Osteoblast (primary cell): ENCODE data around the gene SERPINA6. TPM values are rescaled to one million over a fixed set of nuclear protein-coding genes. Genes with fewer than 3 reads are reported as not detected.
"Not testable (repeated sequence)": the region's sequence is repeated elsewhere in the genome, so short reads cannot be mapped to it uniquely, and the experiment has no call there.

Source experiments
- DNase-seq: peaks from one replicate; pipeline ENCODE4 v3.0.0; 2011; ENCODE audit warnings: low spot score, mixed read lengths; ENCODE audit not compliant: insufficient read length; ENCODE audit errors: missing footprints
- H2AFZ ChIP-seq: 2 replicates; pipeline ENCODE4 v1.6.0; 2011; ENCODE audit warnings: mild to moderate bottlenecking, low read length
- H3K27ac ChIP-seq: 2 replicates; pipeline ENCODE4 v1.5.1; 2011; ENCODE audit warnings: mild to moderate bottlenecking, low read depth, low read length, moderate library complexity
- H3K27me3 ChIP-seq: 2 replicates; pipeline ENCODE4 v1.6.0; 2012; ENCODE audit warnings: mild to moderate bottlenecking, control low read depth, inconsistent platforms, low read length, moderate library complexity; ENCODE audit not compliant: insufficient read depth
- H3K36me3 ChIP-seq: 2 replicates; pipeline ENCODE4 v1.5.1; 2011; ENCODE audit warnings: mild to moderate bottlenecking, low read length, control low read depth, moderate library complexity; ENCODE audit not compliant: insufficient read depth
- H3K4me1 ChIP-seq: 2 replicates; pipeline ENCODE4 v1.5.1; 2011; ENCODE audit warnings: mild to moderate bottlenecking, low read length, control low read depth, moderate library complexity; ENCODE audit not compliant: insufficient read depth
- H3K4me2 ChIP-seq: 2 replicates; pipeline ENCODE4 v1.6.0; 2011; ENCODE audit warnings: mild to moderate bottlenecking, low read length; ENCODE audit not compliant: insufficient read depth
- H3K4me3 ChIP-seq: fragments of 200-600 bp; sonication (generic); 3 replicates; pipeline ENCODE4 v1.5.1; 2012; ENCODE audit warnings: mild to moderate bottlenecking, low read length, inconsistent platforms; ENCODE audit not compliant: insufficient read depth
- H3K79me2 ChIP-seq: 2 replicates; pipeline ENCODE4 v1.6.0; 2012; ENCODE audit warnings: mild to moderate bottlenecking, low read length, control low read depth, inconsistent platforms; ENCODE audit not compliant: insufficient read depth
- H3K9me3 ChIP-seq: 2 replicates; pipeline ENCODE4 v1.5.1; 2011; ENCODE audit warnings: low read depth, low read length, control low read depth
- H4K20me1 ChIP-seq: 2 replicates; pipeline ENCODE4 v1.6.0; 2012; ENCODE audit warnings: mild to moderate bottlenecking, low read length, control low read depth; ENCODE audit not compliant: insufficient read depth
- CTCF ChIP-seq: IDR thresholded peaks from 2 replicates; pipeline ENCODE4 v1.5.1; 2011; ENCODE audit warnings: mild to moderate bottlenecking, low read depth, low read length, moderate library complexity; ENCODE audit errors: extremely low read depth
- total RNA-seq: library from RNA; depleted of rRNA; stranded (reverse); fragments of >200 nt; gene quantifications from 2 replicates; pipeline ENCODE4 v1.2.3, GENCODE V29; 2012

The SERPINA6 gene, protein sequence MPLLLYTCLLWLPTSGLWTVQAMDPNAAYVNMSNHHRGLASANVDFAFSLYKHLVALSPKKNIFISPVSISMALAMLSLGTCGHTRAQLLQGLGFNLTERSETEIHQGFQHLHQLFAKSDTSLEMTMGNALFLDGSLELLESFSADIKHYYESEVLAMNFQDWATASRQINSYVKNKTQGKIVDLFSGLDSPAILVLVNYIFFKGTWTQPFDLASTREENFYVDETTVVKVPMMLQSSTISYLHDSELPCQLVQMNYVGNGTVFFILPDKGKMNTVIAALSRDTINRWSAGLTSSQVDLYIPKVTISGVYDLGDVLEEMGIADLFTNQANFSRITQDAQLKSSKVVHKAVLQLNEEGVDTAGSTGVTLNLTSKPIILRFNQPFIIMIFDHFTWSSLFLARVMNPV
- not detected in 2 replicates for total RNA-seq

- no peaks in the 10 kb centered on the region for H3K79me2 ChIP-seq
- H3K9me3 ChIP-seq: no peaks in the 10 kb centered on the region
- H3K27ac ChIP-seq: no peak within 1 kb of the TSS
- no peak for TF ChIP-seq CTCF
- H3K4me2 ChIP-seq: peak within 1 kb of the TSS; percentile 52
- H3K4me1 ChIP-seq: peaks cover 10% of the 10 kb centered on the region
- H3K36me3 ChIP-seq: no peaks in the 10 kb centered on the region
- H4K20me1 ChIP-seq: no peaks in the 10 kb centered on the region
- no peaks in the 10 kb centered on the region for H3K27me3 ChIP-seq
- no peak for DNase-seq
- H3K4me3 ChIP-seq: peak within 1 kb of the TSS; percentile 20
- peak within 1 kb of the TSS; percentile 61 for H2AFZ ChIP-seq
Measured at GRCh38 chr14:94322648-94323570, at the start of gene SERPINA6. TSS of gene SERPINA6 (minus strand) at chr14:94323336. CDS start at chr14:94314648, 8,688 bp downstream.

GRCh38 chr14:94372021-94372605 is 49.0 kb upstream of the SERPINA6 start:
- Histone ChIP-seq H3K4me1 (peaks cover 18% of the 10 kb centered on the region), H3K4me3 (no peak overlapping the region), H2AFZ (no peak overlapping the region), H3K4me2 (no peak overlapping the region), H4K20me1 (no peaks in the 10 kb centered on the region), H3K9me3 (no peaks in the 10 kb centered on the region), H3K27me3 (no peaks in the 10 kb centered on the region), H3K27ac (no peak overlapping the region), H3K36me3 (no peaks in the 10 kb centered on the region), H3K79me2 (no peaks in the 10 kb centered on the region)
- DNase-seq: no peak
- TF ChIP-seq CTCF: peak; percentile 7

GRCh38 chr14:94370524-94370910 is 47.4 kb upstream of the SERPINA6 start:
- Histone ChIP-seq H3K27ac (no peak overlapping the region), H3K36me3 (no peaks in the 10 kb centered on the region), H4K20me1 (no peaks in the 10 kb centered on the region), H3K4me3 (no peak overlapping the region), H3K79me2 (no peaks in the 10 kb centered on the region), H3K4me1 (peaks cover 18% of the 10 kb centered on the region), H2AFZ (no peak overlapping the region), H3K4me2 (no peak overlapping the region), H3K9me3 (no peaks in the 10 kb centered on the region), H3K27me3 (no peaks in the 10 kb centered on the region)
- no peak for DNase-seq
- TF ChIP-seq CTCF: no peak

- H3K4me3 ChIP-seq, H3K4me2 ChIP-seq, H3K36me3 ChIP-seq, H4K20me1 ChIP-seq, DNase-seq, H2AFZ ChIP-seq, H3K27ac ChIP-seq, H3K27me3 ChIP-seq, H3K79me2 ChIP-seq, H3K9me3 ChIP-seq: not testable (repeated sequence)
- H3K4me1 ChIP-seq: peaks cover 18% of the 10 kb centered on the region
Measured at GRCh38 chr14:94369766-94370523, 46.8 kb upstream of the SERPINA6 start.
